HG02943 (cell line): Measurements from ENCODE around the gene S100A9.

Experiments used
- ATAC-seq: cut with Tn5 transposase; IDR thresholded peaks from one replicate; pipeline ENCODE4 v1.9.1; 2021; ENCODE audit warnings: mild to moderate bottlenecking, low read depth, moderate library complexity; ENCODE audit not compliant: unreplicated experiment

The S100A9 gene

GRCh38 chr1:153386500-153386901, 28.8 kb downstream of the S100A9 start:
- no peak for ATAC-seq

GRCh38 chr1:153387001-153387400, 29.3 kb downstream of the S100A9 start:
- ATAC-seq, result no peak

- no peak for ATAC-seq
Measured at GRCh38 chr1:153387785-153388184, 30.1 kb downstream of the S100A9 start.

- no peak for ATAC-seq
Measured at GRCh38 chr1:153389401-153389800, 31.7 kb downstream of the S100A9 start.

GRCh38 chr1:153389973-153390879, 32.6 kb downstream of the S100A9 start:
- no peak for ATAC-seq

GRCh38 chr1:153390938-153391710, 33.5 kb downstream of the S100A9 start, which contains the start of gene S100A8:
S100A8 (minus strand) TSS chr1:153391073; CDS start chr1:153390535, 538 bp downstream.
- ATAC-seq, result no peak

- no peak for ATAC-seq
Measured at GRCh38 chr1:153392258-153392657, 34.6 kb downstream of the S100A9 start.

- no peak for ATAC-seq
Measured at GRCh38 chr1:153392822-153393221, 35.2 kb downstream of the S100A9 start.

GRCh38 chr1:153393926-153394325, 36.3 kb downstream of the S100A9 start:
- no peak for ATAC-seq

- no peak for ATAC-seq
Measured at GRCh38 chr1:153394391-153394790, 36.7 kb downstream of the S100A9 start.

- ATAC-seq, result no peak
Measured at GRCh38 chr1:153395136-153395685, 37.6 kb downstream of the S100A9 start.

- ATAC-seq, result no peak
Measured at GRCh38 chr1:153395776-153396175, 38.1 kb downstream of the S100A9 start.

GRCh38 chr1:153396461-153396860, 38.8 kb downstream of the S100A9 start:
- ATAC-seq, result no peak

- ATAC-seq, result no peak
Measured at GRCh38 chr1:153397051-153397923, 39.6 kb downstream of the S100A9 start.

GRCh38 chr1:153397924-153398651, 40.4 kb downstream of the S100A9 start:
- no peak for ATAC-seq

- no peak for ATAC-seq
Measured at GRCh38 chr1:153399401-153400055, 41.9 kb downstream of the S100A9 start.

GRCh38 chr1:153400244-153400643, 42.6 kb downstream of the S100A9 start:
- no peak for ATAC-seq

- no peak for ATAC-seq
Measured at GRCh38 chr1:153401461-153401860, 43.8 kb downstream of the S100A9 start.

- no peak for ATAC-seq
Measured at GRCh38 chr1:153402226-153402625, 44.6 kb downstream of the S100A9 start.
